Mucosa of descending colon (tissue), 3 donors: Measurements from ENCODE around the gene SMIM27. TPM values are rescaled to one million over a fixed set of nuclear protein-coding genes. Genes with fewer than 3 reads are reported as not detected.
A peak's percentile ranks its signal among the peaks of the same experiment; 100 is the strongest.
"Not testable (repeated sequence)": the region's sequence is repeated elsewhere in the genome, so short reads cannot be mapped to it uniquely, and the experiment has no call there.

ENCODE experiments used
- ATAC-seq: fragments of 200-7000 bp; cut with Tn5 transposase; one replicate; pipeline ENCODE4 v1.9.1; 2020; ENCODE audit warnings: mild to moderate bottlenecking, moderate library complexity
- DNase-seq, 3 donors: peaks; one replicate each; pipeline ENCODE4 v3.0.0-alpha.2; 2020
- H3K36me3 ChIP-seq: fragments of 200-600 bp; one replicate; pipeline ENCODE4 v1.8.0; 2021; ENCODE audit warnings: low read depth, mild to moderate bottlenecking
- H3K4me1 ChIP-seq: fragments of 200-600 bp; one replicate; pipeline ENCODE4 v1.8.0; 2021; ENCODE audit warnings: low read depth, mild to moderate bottlenecking
- H3K4me3 ChIP-seq: fragments of 200-600 bp; one replicate; pipeline ENCODE4 v1.8.0; 2021; ENCODE audit warnings: mild to moderate bottlenecking
- H3K9me3 ChIP-seq: fragments of 200-600 bp; one replicate; pipeline ENCODE4 v1.8.0; 2021; ENCODE audit warnings: mild to moderate bottlenecking
- intact Hi-C, 2 donors: fragments of 100-400 bp; cut with DNase I in 1 of 2; cut with micrococcal nuclease in 1 of 2; formaldehyde crosslinking; loops; one replicate each; pipeline versions ENCODE4 v1.11.0 to v1.11.1; 2022; cut with DNase I, micrococcal nuclease
- total RNA-seq, 3 donors: library from RNA; stranded (reverse); fragmentation: NEBNext Ultra II Directional in 2 of 3; extraction: Animal tissue kit (Norgen Biotek cat#: 25700) in 2 of 3; gene quantifications; one replicate each; pipeline versions ENCODE4 v1.2.1 to v1.2.4, GENCODE V29; 2021 to 2023
- TF ChIP-seq, protein P1 (sequence below): fragments of 200-600 bp; IDR thresholded peaks from one replicate; pipeline ENCODE4 v1.8.0; 2022; ENCODE audit warnings: antibody characterized with exemption, mild to moderate bottlenecking
- donor health status: DM: no; HTN: no; CAD: no; lungs with moderate emphysema.
- donor health status: DM: no; HTN: no; CAD: no.
- donor health status: DM: no; HTN: yes; CAD: no.

Gene SMIM27
- total RNA-seq, 3 donors from 2014 or later, result 8.3 to 10.1 (median 9.9) TPM

DNA sequence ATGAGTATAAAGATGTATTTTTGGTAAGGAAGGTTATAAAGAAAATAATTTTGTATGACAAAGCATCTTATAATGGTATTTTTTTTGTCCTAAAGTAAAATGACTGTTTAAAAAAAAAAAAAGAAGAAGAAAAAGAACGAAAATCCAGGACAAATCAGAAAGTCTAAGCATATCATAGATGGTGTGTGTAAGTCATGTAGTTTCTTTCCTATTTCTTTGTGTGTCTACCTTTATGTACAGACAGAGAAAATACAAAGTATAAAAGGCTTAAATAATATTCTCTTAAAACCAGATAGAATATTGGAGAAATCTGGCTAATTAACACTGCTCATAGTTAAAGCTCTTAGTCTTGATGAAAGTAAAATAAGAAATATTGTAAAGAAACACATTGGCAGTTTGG, 33.9 kb upstream of the SMIM27 start:
- TF ChIP-seq, protein P1, sequence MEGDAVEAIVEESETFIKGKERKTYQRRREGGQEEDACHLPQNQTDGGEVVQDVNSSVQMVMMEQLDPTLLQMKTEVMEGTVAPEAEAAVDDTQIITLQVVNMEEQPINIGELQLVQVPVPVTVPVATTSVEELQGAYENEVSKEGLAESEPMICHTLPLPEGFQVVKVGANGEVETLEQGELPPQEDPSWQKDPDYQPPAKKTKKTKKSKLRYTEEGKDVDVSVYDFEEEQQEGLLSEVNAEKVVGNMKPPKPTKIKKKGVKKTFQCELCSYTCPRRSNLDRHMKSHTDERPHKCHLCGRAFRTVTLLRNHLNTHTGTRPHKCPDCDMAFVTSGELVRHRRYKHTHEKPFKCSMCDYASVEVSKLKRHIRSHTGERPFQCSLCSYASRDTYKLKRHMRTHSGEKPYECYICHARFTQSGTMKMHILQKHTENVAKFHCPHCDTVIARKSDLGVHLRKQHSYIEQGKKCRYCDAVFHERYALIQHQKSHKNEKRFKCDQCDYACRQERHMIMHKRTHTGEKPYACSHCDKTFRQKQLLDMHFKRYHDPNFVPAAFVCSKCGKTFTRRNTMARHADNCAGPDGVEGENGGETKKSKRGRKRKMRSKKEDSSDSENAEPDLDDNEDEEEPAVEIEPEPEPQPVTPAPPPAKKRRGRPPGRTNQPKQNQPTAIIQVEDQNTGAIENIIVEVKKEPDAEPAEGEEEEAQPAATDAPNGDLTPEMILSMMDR, result no peak
- H3K9me3 ChIP-seq, result peaks cover 9% of the 10 kb centered on the region
- no peaks in the 10 kb centered on the region for H3K36me3 ChIP-seq
- no peaks in the 10 kb centered on the region for H3K4me1 ChIP-seq
- DNase-seq (no peak), ATAC-seq (no peak)
- intact Hi-C loops, result no loop called here
- H3K4me3 ChIP-seq, result no peak overlapping the region

DNA sequence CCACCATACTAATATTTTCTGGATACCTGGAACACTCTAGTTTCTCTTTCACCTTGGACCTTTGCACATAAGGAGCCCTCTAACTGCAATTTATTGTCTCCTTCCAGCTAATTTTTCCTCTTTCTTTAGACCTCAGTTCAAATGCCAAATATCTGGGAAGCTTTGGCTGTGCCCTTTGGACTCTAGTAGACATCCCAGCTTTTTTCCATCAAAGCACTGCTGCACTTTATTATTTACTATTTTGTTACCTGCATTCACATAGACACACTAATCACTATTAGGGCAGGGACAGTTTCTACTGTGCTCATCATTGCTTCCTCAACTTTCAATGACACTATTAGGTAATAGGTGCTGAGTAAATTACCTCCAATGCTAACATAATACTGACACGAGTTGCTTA, 28.2 kb upstream of the SMIM27 start:
- H3K4me1 ChIP-seq, result peaks cover 4% of the 10 kb centered on the region
- no peak overlapping the region for H3K4me3 ChIP-seq
- no peaks in the 10 kb centered on the region for H3K36me3 ChIP-seq
- no peak for ATAC-seq
- intact Hi-C loops, result loop anchor here (10.0 kb wide), 2 partner anchors 51 to 149 kb away; partner anchors contain the start of gene NDUFB6 (in 1 of the 2)
- DNase-seq, result no peak
- TF ChIP-seq, protein P1, result no peak
- peaks cover 2% of the 10 kb centered on the region for H3K9me3 ChIP-seq

DNA sequence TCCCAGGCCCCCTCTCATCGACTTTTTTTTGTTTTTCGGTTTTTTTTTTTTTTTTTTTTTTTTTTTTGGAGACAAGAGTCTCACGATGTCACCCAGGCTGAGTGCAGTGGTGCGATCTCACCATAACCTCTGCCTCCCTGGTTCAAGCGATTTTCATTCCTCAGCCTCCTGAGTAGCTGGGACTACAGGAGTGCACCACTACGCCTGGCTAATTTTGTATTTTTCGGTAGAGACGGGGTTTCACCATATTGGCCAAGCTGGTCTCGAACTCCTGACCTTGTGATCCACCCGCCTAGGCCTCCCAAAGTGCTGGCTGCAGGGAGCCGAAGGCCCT, 27.6 kb upstream of the SMIM27 start:
- H3K4me3 ChIP-seq, H3K36me3 ChIP-seq, H3K4me1 ChIP-seq, ATAC-seq, DNase-seq, H3K9me3 ChIP-seq: not testable (repeated sequence)
- intact Hi-C loops, result loop anchor here (10.0 kb wide), 2 partner anchors 50 to 150 kb away; partner anchors contain the start of gene NDUFB6 (in 1 of the 2)

DNA sequence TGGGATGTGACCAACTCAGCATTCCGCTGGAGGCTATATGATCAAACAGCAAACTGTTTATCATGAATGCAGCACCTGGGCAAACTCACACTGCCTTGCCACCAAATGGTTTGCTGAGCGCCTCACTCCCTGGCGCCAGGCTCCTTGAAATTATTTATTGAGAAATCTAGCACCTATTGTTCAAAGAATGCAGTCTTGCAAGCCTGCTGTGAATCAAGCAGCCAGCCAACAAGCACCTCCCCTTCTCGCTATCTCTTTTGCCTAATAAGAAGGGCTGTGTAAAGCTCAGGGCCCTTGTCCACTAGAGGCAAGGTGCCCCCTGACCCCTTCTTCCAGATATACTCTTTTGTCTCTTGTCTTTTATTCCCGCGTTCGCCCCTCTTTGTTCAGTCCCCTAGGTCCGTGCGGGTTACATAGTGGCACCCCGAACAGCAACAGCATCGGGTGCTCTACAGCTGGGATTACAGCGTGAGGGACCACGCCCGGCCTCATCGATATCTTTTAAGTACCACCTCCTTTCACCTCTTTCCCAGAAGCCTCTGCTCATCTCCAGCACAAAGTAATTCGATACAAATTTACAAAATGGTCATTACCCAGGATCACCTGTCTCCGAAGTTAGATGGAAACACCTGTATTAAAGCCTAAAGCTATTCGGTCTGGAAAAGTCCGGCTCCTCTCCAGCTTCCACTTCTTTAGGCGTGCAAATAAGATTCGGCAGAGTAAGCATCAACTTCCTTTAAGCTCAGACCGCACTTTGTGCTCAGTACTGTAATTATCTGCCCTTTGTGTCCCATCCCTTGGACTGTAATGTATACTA, 27.0 kb upstream of the SMIM27 start:
- peak in 1 of 3 donors; percentile 46 for DNase-seq
- Histone ChIP-seq H3K9me3 (no peaks in the 10 kb centered on the region), H3K36me3 (no peaks in the 10 kb centered on the region), H3K4me1 (peaks cover 4% of the 10 kb centered on the region), H3K4me3 (peak overlapping the region; percentile 22)
- peak; percentile 66 for ATAC-seq
- intact Hi-C loops, result loop anchor here (10.0 kb wide), 2 partner anchors 50 to 150 kb away; partner anchors contain the start of gene NDUFB6 (in 1 of the 2)
- TF ChIP-seq, protein P1, result no peak

DNA sequence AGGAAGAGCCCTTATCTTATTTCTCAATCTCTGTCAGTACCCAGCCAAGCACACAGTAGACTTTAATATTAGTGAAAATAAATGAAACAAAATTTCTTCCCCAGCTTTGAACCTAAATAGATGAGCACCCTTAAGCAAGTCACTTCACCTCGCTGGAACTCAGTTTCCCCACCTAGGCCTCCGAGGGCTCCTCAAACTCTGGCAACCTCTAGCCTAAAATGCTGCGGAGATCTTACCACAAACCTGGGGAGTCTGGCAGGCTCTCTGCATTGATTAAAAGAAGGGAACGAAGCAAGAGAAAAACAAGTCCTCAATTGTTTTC, 26.5 kb upstream of the SMIM27 start:
- TF ChIP-seq, protein P1, result no peak
- DNase-seq (no peak), ATAC-seq (peak; percentile 2)
- intact Hi-C loops, result loop anchor here (10.0 kb wide), 2 partner anchors 49 to 151 kb away; partner anchors contain the start of gene NDUFB6 (in 1 of the 2)
- H3K4me1 ChIP-seq, result peaks cover 4% of the 10 kb centered on the region
- H3K9me3 ChIP-seq, result no peaks in the 10 kb centered on the region
- peak overlapping the region; percentile 22 for H3K4me3 ChIP-seq
- no peaks in the 10 kb centered on the region for H3K36me3 ChIP-seq

DNA sequence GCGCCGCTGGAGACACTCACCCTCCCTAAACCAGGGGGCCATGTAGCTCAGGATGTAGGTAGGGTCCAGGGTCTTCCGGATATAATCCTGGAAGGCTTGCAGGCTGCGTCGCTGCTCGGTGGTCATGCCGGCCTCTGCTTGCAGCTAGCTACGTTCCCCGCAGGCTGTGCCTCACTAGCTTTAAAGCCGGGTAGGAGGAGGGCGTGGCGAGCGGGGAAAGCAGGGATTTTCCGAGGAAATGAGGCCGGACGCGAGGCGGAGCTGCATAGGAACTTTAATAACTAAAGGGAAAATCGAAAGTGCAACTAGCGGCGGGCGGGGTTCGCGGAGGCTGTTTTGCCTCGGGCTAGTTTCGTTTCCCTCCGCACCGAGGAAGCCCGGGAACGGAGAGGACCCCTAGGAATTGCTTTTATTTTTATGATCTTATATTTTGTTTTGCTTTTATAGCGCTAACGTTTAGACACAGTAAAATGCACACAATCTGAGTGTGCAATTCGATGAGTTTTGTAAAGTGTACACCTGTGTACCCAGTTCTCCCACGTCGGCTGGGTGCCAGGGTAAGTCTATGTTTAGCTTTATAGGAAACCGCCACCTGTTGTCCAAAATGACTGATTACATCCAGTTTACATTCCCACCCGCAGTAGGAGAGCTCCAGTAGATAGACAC, 26.0 kb upstream of the SMIM27 start, which contains the start of gene RIGI:
Gene RIGI (minus strand): TSS at position 156 of the 666 bp plus-strand sequence. CDS start 30 bp downstream, at position 126.
- intact Hi-C loops, result loop anchor here (10.0 kb wide), 2 partner anchors 49 to 151 kb away; partner anchors contain the start of gene NDUFB6 (in 1 of the 2)
- H3K9me3 ChIP-seq, result no peaks in the 10 kb centered on the region
- H3K4me1 ChIP-seq, result peaks cover 4% of the 10 kb centered on the region
- H3K36me3 ChIP-seq, result no peaks in the 10 kb centered on the region
- TF ChIP-seq, protein P1, result peak; percentile 13
- ATAC-seq, result peak; percentile 95
- DNase-seq, result peak; percentile 94 to 98 (median 95)
- peak within 1 kb of the TSS; percentile 22 for H3K4me3 ChIP-seq
